ENCODE data around the gene ADARB2.
"Not testable (repeated sequence)": the region's sequence is repeated elsewhere in the genome, so short reads cannot be mapped to it uniquely, and the experiment has no call there.

The ADARB2 gene

DNA sequence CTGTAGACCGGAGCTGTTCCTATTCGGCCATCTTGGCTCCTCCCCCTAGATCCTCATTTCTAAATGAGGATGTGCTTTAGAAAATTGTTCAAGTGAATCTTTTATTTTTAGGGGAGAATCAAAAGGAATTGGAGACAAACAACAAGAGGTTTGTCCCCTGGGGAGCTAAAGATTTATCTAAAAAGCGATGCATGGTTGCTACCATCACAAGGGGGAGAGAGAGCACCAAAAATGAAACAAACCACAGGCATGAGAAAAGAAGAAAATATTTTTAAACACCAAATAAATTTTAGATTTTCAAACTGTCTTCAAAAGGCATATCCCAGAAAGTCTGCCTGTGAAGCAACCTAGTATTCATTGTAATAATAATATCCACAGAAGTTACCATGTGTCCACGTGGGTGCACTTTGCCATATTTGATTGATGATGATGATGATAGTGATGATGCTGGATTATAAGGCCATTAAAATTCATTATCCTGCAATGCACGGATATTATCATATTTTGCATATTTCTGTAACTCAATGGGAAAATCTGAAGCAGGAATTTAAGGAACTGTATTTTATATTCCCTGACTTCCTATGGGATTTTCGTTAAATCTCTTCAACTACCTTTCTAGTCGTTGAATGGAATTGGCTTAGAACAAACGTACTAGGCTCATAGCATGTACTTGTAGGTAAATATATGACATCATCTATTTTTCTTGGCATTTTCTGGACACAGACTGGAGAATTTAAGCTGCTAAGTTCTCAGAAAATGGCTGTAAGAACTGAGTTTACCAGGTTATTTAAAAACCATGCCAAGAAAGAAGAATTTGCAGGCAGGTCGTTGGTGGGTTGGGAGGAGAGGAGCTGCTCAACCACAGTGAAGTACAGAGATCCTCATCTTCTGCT lies 509.6 kb downstream of the ADARB2 start:
- DNase-seq (ENCODE audit: low read depth), result no peak

DNA sequence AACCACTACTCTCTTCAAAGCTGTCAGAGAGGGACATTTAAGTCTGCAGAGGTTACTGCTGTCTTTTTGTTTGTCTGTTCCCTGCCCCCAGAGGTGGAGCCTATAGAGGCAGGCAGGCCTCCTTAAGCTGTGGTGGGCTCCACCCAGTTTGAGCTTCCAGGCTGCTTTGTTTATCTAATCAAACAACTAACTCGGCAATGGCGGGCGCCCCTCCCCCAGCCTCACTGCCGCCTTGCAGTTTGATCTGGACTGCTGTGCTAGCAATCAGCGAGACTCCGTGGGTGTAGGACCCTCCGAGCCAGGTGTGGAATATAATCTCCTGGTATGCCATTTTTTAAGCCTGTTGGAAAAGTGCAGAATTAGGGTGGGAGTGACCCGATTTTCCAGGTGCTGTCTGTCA lies 510.4 kb downstream of the ADARB2 start:
- DNase-seq (ENCODE audit: low read depth), result not testable (repeated sequence)

DNA sequence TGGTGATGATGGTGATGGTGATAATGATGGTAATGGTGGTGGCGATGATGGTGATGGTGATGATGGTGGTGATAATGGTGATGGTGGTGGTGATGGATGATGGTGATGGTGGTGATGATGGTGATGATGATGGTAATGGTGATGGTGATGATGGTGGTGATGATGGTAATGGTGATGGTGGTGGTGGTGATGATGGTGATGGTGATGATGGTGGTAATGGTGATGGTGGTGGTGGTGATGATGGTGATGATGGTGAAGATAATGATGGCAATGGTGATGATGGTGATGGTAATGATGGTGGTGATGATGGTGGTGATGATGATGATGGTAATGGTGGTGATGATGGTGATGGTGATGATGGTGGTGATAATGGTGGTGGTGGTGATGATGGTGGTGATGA lies 517.5 kb downstream of the ADARB2 start:
- not testable (repeated sequence) for DNase-seq (ENCODE audit: low read depth)

DNA sequence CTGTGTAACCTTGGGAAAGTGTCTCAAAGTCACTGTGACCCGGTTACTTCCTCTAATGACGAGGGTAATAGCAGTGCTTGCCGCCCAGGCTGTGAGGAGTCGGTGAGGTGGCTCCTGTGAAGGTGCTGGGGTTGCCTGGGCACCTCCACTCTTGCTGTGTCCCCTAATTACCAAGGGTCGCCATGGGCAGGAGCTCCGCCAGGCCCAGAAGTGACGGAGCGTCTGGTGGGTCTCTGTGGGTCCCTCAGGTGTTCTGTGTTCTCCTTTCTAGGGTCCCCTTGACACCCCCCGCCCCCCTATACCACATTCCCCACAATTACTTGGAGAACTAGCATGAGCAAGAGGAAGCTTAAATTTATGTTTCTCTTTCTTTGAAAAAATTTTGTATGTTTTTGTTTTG lies 519.7 kb downstream of the ADARB2 start:
- no peak for DNase-seq (ENCODE audit: low read depth)

DNA sequence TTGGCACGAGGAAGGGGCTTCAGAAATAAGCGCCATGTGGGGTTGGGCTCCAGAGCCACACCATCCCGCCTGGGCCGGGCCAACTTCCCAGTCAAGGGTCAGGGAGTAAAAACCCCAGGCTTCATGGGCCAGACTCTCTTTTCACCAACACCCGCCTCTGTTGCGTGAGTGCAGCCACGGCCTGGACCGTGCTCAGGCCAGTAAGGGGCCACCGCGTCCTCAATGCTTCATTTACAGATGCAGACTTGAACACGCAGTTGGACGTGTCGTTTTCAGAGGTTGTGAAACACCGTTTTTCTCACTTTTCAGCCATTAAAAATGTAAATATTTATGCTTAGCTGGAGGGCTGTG lies 520.1 kb downstream of the ADARB2 start:
- no peak for DNase-seq (ENCODE audit: low read depth)

DNA sequence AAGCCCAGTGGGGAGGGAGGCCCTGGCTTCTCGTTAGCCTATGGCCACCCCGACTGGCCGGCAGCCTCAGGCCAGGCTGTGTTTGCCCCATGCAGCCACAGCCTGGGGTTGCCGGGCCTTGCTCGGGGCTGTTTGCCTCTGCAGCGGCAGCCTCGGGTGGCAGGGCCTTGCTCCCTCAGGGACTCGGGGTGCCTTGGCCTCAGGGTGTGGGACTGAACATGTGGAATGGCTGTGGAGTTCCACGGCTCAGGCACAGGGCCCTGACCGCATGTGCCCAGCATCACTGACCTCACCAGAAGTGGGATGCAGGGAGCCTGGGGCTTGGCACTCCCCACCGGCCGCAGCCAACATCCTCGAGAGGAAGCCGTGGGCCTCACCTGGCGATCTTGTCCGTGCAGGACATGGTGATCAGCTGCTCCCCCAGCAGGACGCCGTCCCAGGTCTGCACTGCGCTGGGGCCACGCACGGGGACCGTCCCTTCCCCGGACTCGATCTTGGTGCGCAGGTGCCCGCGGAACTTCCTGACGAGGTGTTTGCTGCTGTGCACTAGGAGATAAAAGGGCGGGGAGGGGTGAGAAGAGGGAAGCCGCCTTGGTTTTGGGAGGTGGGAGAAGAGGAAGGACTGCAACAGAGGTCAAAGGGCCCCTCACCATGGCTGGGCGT lies 520.6 kb downstream of the ADARB2 start:
- no peak for DNase-seq (ENCODE audit: low read depth)

DNA sequence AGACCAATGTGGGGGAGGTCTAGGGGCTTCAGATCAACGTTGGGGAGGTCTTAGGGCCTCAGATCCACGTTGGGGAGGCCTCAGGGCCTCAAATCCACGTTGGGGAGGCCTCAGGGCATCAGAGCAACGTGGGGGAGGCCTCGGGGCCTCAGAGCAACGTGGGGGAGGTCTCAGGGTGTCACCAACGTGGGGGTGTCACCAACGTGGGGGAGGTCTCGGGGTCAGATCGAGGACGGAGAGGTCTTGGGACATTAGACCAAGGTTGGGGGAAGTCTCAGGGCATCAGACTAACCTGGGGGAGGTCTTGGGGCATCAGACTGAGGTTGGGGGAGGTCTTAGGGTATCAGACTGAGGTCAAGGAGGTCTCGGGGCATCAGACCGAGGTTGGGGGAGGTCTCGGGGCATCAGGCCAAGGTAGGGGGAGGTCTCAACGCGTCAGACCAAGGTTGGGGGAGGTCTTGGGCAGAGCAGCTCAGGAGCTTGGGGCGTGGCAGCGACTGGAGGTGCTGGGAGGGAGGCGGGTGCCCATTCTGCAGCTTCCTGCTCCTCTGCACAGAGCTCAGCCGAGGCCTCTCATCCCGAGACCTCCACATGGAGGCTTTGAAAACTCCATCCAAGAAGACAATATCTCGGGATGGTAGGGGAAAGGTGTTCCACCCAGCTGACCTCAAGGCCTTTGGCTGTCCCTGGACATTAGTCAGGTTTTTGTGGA lies 521.3 kb downstream of the ADARB2 start:
- no peak for DNase-seq (ENCODE audit: low read depth)

DNA sequence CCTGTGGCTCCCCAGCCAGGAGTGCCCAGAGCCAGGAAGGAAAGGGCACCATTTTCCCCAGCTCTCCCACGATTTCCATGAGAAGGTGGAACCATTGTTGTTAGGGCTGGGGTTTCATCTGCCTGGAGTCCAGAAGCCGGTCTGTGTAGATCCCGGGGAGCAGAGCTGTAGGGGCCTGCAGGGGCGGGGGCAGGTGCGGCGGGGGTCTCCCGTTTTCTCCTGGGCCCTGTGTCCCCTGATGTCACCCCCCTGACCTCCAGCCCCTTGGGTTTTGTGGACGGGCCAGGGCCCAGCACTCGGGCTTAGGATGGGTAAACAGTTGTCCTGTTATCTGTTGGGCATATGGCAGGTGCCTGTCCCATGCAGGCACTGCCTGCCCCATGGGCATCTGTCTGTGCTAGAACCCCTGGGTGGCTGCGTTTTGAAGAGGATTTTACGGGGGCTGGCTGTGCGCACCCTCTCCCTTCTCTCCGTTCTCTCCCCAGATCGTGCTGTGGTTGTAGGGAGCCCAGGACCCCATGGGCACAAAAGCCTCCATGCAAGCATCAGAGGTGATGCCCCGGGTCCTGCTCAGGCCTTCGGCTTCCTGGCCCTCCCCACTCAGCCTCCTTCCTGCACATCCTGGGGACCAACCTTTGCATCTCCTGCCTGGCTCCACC lies 522.3 kb downstream of the ADARB2 start:
- no peak for DNase-seq (ENCODE audit: low read depth)

DNA sequence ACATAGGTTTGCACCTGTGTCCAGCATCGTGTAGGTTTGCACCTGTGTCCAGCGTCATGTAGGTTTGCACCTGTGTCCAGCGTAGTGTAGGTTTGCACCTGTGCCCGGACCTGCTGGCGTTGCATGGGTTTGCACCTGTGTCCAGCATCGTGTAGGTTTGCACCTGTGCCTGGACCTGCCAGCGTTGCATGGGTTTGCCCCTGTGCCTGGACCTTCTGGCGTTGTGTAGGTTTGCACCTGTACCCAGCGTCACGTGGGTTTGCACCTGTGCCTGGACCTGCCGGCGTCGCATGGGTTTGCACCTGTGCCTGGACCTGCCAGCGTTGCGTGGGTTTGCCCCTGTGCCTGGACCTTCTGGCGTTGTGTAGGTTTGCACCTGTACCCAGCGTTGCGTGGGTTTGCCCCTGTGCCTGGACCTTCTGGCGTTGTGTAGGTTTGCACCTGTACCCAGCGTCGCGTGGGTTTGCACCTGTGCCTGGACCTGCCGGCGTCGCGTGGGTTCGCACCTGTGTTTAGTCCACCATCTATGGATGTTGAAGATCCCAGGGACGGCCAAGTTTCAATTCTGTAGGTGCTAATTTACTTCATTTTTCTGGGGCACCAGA lies 523.2 kb downstream of the ADARB2 start:
- no peak for DNase-seq (ENCODE audit: low read depth)

DNA sequence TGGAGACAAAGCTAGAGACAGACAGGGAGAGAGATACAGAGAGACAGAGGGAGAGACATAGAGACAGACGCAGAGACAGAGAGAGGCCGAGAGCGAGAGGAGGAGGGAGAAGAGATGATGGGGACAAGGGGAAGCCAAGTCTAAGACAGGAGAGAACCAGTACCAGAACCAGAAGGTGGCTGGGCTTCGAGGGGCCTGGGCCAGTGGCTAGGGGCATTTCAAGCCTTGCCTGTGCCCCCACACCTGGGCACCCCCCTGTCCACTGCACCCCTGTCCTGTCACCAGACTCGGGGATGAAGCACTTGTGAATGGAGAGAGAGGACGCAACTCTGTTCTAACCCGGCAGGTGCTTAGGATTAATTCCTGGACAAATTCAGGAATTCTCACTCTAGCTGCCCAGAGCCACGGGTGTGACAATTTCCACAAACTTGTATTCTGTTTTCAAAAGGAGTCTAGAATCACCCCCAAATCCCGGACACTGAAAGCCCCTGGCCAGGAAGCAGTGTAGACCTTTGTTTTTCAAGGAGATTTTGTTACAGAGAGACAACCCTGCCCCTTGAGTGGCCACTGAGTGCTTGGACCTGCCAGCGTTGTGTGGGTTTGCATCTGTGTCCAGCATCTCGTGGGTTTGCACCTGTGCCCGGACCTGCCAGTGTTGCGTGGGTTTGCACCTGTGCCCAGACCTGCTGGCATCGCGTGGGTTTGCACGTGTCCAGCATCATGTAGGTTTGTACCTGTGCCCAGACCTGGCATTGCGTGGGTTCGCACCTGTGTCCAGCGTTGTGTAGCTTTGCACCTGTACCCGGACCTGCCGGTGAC lies 523.9 kb downstream of the ADARB2 start:
- no peak for DNase-seq (ENCODE audit: low read depth)

DNA sequence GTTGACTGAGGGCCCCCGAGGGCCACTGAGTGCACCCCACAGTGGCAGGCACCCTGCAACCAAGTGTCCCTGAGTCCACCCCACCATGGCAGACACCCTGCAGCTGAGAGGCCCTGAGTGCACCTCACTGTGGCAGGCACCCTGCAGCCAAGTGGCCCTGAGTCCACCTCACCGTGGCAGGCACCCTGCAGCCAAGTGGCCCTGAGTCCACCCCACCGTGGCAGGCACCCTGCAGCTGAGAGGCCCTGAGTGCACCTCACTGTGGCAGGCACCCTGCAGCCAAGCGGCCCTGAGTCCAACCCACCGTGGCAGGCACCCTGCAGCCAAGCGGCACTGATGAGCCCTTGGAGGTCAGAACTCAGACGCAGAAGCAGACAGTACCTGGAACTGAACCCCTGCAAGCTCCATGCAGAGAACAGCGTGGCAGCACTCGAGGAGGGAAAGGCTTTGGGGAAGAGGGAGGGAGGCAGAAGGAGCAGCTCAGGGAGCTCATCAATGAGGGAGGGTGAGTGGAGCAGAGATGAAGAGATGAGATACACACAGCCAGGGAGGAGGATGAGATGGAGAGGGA lies 524.7 kb downstream of the ADARB2 start:
- DNase-seq (ENCODE audit: low read depth), result no peak

DNA sequence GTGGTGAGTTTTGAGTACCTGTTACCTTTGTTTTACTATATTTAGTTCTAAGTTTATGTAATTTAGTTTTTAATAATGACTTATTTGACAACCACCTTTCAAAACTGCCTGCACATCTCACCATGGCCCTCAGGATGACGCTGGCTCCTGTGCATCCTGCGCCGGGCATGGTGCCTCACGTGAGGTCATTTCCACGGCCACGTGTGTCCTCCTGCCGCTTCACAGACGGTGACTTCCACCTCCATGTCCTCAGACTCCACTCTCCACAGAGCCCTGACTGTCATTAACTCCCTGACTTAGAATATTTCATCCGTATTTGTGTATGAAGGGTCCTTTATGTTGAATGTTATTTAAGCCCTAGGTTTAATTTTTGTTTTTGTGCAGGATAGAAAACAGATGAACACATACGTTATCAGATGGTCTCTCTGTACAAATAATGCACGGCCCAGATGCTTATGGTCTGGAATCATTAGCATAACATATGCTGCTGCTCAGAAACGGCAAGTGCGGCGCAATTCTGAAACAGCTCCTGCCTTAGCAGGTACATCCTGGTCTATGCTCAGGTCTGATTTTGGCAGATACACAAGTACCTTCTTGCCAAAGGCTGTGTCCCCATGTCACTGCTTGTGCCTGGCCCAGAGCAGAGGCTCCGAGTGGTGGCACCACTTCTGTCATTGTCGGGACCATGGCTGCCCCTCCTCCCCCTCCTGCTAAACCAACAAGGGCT lies 525.3 kb downstream of the ADARB2 start:
- DNase-seq (ENCODE audit: low read depth), result no peak

DNA sequence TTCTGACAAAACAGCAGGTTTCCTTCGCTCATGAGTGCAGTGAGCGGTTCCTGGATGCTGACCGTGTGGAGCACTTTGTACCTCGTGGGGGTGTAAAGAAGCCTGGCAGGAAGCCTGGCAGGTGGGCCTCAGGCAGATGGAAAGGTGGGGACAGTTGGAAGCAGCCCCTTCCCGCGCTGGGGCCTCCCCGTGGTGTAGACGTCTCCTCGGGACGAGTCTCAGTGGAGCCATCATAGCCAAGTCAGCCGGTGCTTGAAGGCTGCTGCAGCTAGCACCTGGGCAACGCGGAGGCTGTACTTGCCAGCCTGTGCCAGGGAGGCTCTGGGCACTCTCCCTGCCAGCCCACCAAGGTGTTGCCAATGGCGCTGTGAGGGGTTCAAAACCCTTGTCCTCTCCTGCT lies 526.7 kb downstream of the ADARB2 start:
- DNase-seq (ENCODE audit: low read depth), result no peak

DNA sequence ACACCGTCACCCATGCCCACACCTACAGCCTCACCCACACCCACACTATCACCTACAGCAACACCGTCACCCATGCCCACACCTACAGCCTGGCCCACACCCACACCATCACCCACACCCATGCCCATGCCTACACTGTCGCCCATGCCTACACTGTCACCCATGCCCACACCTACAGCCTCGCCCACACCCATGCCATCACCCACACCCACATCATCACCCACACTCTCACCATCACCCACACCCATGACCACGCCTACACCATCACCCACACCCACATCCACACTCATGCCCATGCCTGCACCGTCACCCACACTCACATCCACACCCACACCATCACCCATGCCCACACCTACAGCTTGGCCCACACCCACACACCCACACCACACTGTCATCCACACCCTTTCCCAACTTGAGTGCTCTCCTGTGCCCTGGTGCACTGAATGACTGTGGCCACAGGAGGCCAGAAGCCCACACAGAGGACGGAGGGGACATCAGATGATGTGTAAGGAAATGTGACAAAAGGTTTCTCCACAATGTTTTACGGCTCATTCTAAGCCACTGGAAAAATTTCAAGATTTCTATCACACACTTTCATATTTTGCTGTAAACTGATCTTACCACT lies 527.9 kb downstream of the ADARB2 start:
- DNase-seq (ENCODE audit: low read depth), result no peak

DNA sequence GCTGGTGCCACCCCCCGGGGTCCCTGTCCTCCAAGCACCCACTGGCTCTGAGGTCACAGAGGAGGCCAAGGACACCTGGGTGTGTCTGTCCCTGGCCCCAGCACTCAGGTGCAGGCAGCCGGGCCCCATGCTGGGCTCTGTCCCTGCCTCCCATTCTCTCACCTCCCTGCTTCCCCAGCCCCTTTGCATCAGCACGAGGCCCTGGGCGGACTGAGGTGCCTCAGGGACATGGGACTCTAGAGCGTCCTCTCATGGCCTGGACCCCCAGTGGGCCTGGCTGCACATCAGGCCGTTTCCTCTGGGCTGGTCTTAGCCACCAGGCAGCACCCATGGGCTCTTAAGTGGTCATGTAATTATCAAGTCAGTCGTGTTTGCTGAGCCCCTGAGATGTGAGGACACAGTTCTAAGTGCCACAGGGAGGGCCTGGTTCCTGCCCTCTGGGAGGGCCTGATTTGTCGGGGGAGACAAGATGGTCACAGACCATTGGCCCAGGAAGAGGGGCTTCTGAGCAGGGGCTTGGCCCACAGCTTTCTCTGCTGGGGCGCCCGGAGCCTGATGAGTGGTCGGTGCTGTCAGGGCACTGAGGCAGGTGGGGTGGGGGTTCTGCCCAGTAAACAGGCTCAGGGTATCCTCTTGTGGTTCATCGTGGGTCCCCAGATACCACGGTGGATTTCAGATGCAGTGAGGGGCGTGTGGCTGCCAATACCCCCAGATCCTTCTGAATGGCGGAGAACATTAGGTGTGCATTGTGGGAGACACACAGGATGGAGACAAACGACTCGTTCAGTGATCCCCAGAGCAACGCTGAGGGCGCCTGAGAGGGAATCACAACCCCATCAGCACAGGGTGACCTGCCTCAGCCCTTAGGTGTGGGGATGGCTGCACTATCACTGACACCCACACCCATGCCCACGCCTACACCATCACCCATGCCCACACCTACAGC lies 528.7 kb downstream of the ADARB2 start:
- no peak for DNase-seq (ENCODE audit: low read depth)

DNA sequence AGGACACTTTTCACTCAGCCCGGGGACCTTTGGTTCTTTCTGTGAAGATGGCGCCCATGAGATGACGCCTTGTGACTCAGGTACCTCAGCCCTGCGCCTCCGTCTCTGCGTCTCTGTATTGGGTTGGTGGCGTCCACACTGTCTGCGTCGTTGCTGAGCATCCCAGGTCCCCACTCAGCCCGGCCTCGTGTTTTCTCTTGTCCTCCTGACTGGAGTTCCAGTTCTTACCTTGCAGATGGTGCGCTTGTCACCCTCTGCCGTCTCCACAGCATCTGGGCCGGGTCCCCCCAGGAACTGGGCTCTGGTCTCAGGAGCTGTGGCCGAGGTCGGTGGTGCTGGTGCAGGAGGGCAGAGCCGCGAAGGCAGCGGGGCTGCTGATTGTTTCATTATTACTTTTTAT lies 530.7 kb downstream of the ADARB2 start:
- DNase-seq (ENCODE audit: low read depth), result no peak

DNA sequence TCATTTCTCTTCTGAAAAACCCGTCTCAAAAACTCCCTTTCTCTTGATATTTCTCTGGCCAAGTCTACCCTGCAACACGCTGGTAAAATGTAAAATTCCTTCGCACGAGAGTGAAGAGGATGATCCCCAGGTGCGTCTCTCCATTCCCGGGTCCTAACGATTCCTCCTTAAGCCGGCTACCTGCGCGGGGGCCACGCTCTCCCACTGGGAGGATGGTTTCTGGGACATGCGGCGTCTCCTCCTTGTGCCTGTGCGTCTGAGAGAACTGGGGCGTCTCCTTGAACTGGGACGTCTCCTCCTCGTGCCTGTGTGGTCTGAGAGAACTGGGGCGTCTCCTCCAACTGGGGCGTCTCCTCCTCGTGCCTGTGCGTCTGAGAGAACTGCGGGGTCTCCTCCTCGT lies 531.2 kb downstream of the ADARB2 start:
- no peak for DNase-seq (ENCODE audit: low read depth)

DNA sequence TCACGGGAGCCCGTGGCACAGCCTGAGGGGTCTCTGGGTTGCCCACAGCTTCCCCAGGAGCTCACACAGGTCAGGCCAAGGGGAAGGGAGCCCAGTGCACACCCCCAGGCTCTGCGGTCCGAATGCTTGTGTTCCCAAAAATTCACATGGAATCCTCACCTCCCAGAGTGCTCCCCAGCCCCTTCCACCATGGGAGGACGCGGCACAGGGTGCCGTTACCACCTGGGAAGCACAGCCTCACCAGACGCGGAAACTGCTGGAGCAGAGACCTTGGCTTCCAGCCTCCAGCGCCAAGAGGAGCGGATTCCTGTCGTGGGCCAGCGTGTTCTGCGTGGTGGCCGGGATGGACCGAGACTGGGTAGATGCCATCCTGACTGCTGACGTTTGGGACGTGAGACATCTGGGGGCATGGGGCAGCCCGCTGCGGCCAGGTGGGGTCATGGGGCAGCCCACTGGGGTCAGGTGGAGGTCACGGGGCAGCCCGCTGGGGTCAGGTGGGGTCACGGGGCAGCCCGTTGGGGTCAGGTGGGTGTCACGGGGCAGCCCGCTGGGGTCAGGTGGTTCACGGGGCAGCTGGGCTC lies 531.8 kb downstream of the ADARB2 start:
- DNase-seq (ENCODE audit: low read depth), result no peak

Data from fibroblast of gingiva (primary cell).